HCT116 (cell line): ENCODE data around the gene DCLRE1C. TPM values are rescaled to one million over a fixed set of nuclear protein-coding genes. Genes with fewer than 3 reads are reported as not detected.

ENCODE experiments used
- ATAC-seq: fragments of 200-7000 bp; cut with Tn5 transposase; 2 replicates; pipeline ENCODE4 v1.9.1; 2020; ENCODE audit warnings: mild to moderate bottlenecking, moderate library complexity
- BruUV-seq: library from RNA; stranded (reverse); fragments of 400-500 nt; replicated peaks from 2 replicates; lab custom pipeline; 2021; lab: Mats Ljungman, UMichigan
- CTCF ChIA-PET: fragments of 300-600 bp; sonication (Branson Sonifier 250); formaldehyde crosslinking; loops from one replicate; lab custom pipeline; 2021; ENCODE audit warnings: antibody characterized with exemption; lab: Charles Lee
- POLR2A ChIA-PET: fragments of 300-600, 350-600 bp; sonication (Branson Sonifier 250); formaldehyde crosslinking; loops from one replicate; lab custom pipeline; 2021; ENCODE audit warnings: antibody characterized with exemption; lab: Charles Lee
- RAD21 ChIA-PET, 2 experiments: fragments of 300-600 bp; sonication (Branson Sonifier 250); formaldehyde crosslinking; loops; one replicate each; lab custom pipeline; 2023; ENCODE audit warnings: low total read pairs in 2 of 2; ENCODE audit not compliant: uncharacterized antibody in 2 of 2, unreplicated experiment in 2 of 2, low non-redundant PET in 1 of 2; lab: Charles Lee
- DNase-seq: peaks from one replicate; pipeline ENCODE4 v3.0.0-alpha.2; 2010; ENCODE audit warnings: low read depth, low spot score
- H2AFZ ChIP-seq: fragments of 200-600 bp; shearing (Covaris generic), sonication (generic); 2 replicates; pipeline ENCODE4 v1.6.1; 2017; ENCODE audit warnings: low read depth, mixed run types, mixed read lengths, antibody characterized with exemption, low read length; ENCODE audit not compliant: poor library complexity, severe bottlenecking
- H3K27ac ChIP-seq: 2 replicates; pipeline ENCODE4 v1.5.1; 2012; ENCODE audit warnings: low read depth, low read length
- H3K27me3 ChIP-seq: fragments of 200-600 bp; sonication (generic); 2 replicates; pipeline ENCODE4 v1.6.1; 2016; ENCODE audit warnings: mixed run types, low read length, mixed read lengths; ENCODE audit not compliant: insufficient read depth
- H3K36me3 ChIP-seq, 2 experiments: fragments of 200-500 bp in 1 of 2; fragments of 200-600 bp in 1 of 2; sonication (Bioruptor generic) in 1 of 2; sonication (generic) in 1 of 2; 2 replicates each; pipeline versions ENCODE4 v1.5.1 to v1.6.1; 2014 to 2016; ENCODE audit warnings: low read length in 2 of 2, inconsistent platforms in 1 of 2, mixed read lengths in 1 of 2, mixed run types in 1 of 2; ENCODE audit not compliant: insufficient read depth in 2 of 2, control insufficient read depth in 1 of 2
- H3K4me1 ChIP-seq, 2 experiments: fragments of 200-600 bp in 1 of 2; sonication (generic) in 1 of 2; 2 replicates each; pipeline versions ENCODE4 v1.5.1 to v1.6.1; 2012 to 2017; ENCODE audit warnings: low read length in 2 of 2, inconsistent platforms in 1 of 2, mild to moderate bottlenecking in 1 of 2, mixed read lengths in 1 of 2, mixed run types in 1 of 2, moderate library complexity in 1 of 2; ENCODE audit not compliant: insufficient read depth in 2 of 2, control insufficient read depth in 1 of 2
- H3K4me2 ChIP-seq: fragments of 200-600 bp; sonication (generic); 2 replicates; pipeline ENCODE4 v1.6.1; 2017; ENCODE audit warnings: mixed run types, low read length, mixed read lengths
- H3K4me3 ChIP-seq, 2 experiments: fragments of 200-600 bp in 1 of 2; sonication (generic) in 1 of 2; replicated peaks in 1 of 2; 2 replicates each; pipeline ENCODE4 v1.5.1; 2011 to 2016; ENCODE audit warnings: low read length in 2 of 2, control low read depth in 1 of 2, low read depth in 1 of 2, mild to moderate bottlenecking in 1 of 2, mixed read lengths in 1 of 2, mixed run types in 1 of 2
- H3K79me2 ChIP-seq: fragments of 200-600 bp; sonication (generic); 2 replicates; pipeline ENCODE4 v1.6.1; 2017; ENCODE audit warnings: mild to moderate bottlenecking, mixed run types, low read length, moderate library complexity, mixed read lengths; ENCODE audit not compliant: insufficient read depth
- H3K9ac ChIP-seq: fragments of 200-600 bp; sonication (generic); 2 replicates; pipeline ENCODE4 v1.6.1; 2016; ENCODE audit warnings: low read length, mixed read lengths
- H3K9me2 ChIP-seq: fragments of 200-600 bp; sonication (generic), shearing (Covaris generic); 2 replicates; pipeline ENCODE4 v1.6.1; 2017; ENCODE audit warnings: mixed run types, mild to moderate bottlenecking, moderate library complexity; ENCODE audit not compliant: insufficient read depth
- H3K9me3 ChIP-seq, 2 experiments: fragments of 200-500 bp in 1 of 2; fragments of 200-600 bp in 1 of 2; sonication (Bioruptor generic) in 1 of 2; sonication (generic) in 1 of 2; 2 replicates each; pipeline ENCODE4 v1.6.1; 2014 to 2017; ENCODE audit warnings: low read length in 2 of 2, mixed read lengths in 2 of 2, inconsistent platforms in 1 of 2, low read depth in 1 of 2, mild to moderate bottlenecking in 1 of 2, mixed run types in 1 of 2, moderate library complexity in 1 of 2; ENCODE audit not compliant: control insufficient read depth in 1 of 2, insufficient read depth in 1 of 2
- H4K20me1 ChIP-seq: fragments of 200-600 bp; sonication (generic), shearing (Covaris generic); 2 replicates; pipeline ENCODE4 v1.6.1; 2017; ENCODE audit warnings: mixed run types, mild to moderate bottlenecking, moderate library complexity; ENCODE audit not compliant: insufficient read depth
- ATF3 ChIP-seq: IDR thresholded peaks from 2 replicates; pipeline ENCODE4 v1.6.1; 2012
- CEBPB ChIP-seq: IDR thresholded peaks from 2 replicates; pipeline ENCODE4 v1.6.1; 2012; ENCODE audit warnings: low read depth
- ELF1 ChIP-seq: IDR thresholded peaks from 2 replicates; pipeline ENCODE4 v1.6.1; 2012; ENCODE audit warnings: low read depth, borderline replicate concordance
- FOSL1 ChIP-seq: IDR thresholded peaks from 2 replicates; pipeline ENCODE4 v1.6.1; 2012; ENCODE audit warnings: low read depth
- JUND ChIP-seq: IDR thresholded peaks from 2 replicates; pipeline ENCODE4 v1.6.1; 2012
- POLR2A ChIP-seq: IDR thresholded peaks from 2 replicates; pipeline ENCODE4 v1.7.0; 2011; ENCODE audit warnings: borderline replicate concordance; ENCODE audit not compliant: insufficient read depth, insufficient read length; ENCODE audit errors: extremely low read depth
- RAD21 ChIP-seq: IDR thresholded peaks from 2 replicates; pipeline ENCODE4 v1.6.1; 2012; ENCODE audit warnings: low read depth, mild to moderate bottlenecking
- YY1 ChIP-seq: IDR thresholded peaks from 2 replicates; pipeline ENCODE4 v1.6.1; 2011; ENCODE audit warnings: low read length, low read depth, moderate library complexity, mild to moderate bottlenecking; ENCODE audit not compliant: insufficient replicate concordance; ENCODE audit errors: extremely low read depth
- ZFX ChIP-seq: fragments of 450-650 bp; IDR thresholded peaks from 2 replicates; pipeline ENCODE4 v1.6.1; 2017
- intact Hi-C: fragments of 100-400 bp; cut with micrococcal nuclease; formaldehyde crosslinking; loops from 2 replicates; pipeline ENCODE4 v1.10.0; 2022
- total RNA-seq: library from RNA; stranded (reverse); gene quantifications from one replicate; pipeline ENCODE4 v1.2.1, GENCODE V29; 2021; ENCODE audit not compliant: unreplicated experiment

The DCLRE1C gene
- total RNA-seq, 1 experiment from 2014 or later = 14.5 TPM

DNA sequence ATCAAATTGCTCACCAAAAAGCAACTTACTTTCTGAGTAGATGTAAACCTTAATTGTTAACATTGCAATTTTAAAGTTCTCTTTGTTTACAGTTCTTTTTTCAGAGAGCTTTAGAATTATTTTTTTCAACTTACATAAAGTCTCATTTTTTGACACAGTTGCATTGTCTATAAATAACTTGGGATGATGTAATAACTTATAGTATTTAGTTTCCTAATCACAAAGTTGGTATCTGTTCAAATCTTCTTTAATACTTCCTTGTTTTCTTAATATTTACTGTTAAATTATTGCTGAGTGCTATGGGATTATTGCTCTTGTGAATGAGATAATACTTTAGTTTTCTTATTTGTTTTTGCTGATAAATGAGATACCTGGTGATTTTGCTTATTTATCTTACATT is 94.1 kb downstream of the DCLRE1C start:
- ChIA-PET CTCF (no interaction called here), RAD21 (no interaction called here), POLR2A (no interaction called here)
- H3K4me1 ChIP-seq = no peaks in the 10 kb centered on the region
- H3K9me2 ChIP-seq = no peaks in the 10 kb centered on the region
- no peak overlapping the region for H3K4me3 ChIP-seq
- H4K20me1 ChIP-seq = no peaks in the 10 kb centered on the region
- peaks cover 0 to 8% of the 10 kb centered on the region in 2 experiments; a peak in 2 of 4 replicates for H3K36me3 ChIP-seq
- H3K27me3 ChIP-seq = no peaks in the 10 kb centered on the region
- H3K27ac ChIP-seq = no peak overlapping the region
- H3K9me3 ChIP-seq = no peaks in the 10 kb centered on the region
- no peak overlapping the region for H3K4me2 ChIP-seq
- no peak for TF ChIP-seq CEBPB
- TF ChIP-seq FOSL1 = no peak
- TF ChIP-seq YY1 = no peak
- TF ChIP-seq ZFX = no peak
- TF ChIP-seq RAD21 = no peak
- no peak overlapping the region for H3K9ac ChIP-seq
- H3K79me2 ChIP-seq = no peaks in the 10 kb centered on the region; the same call in 1 of the 2 replicates
- ATAC-seq = no peak
- BruUV-seq = no TSS peak
- H2AFZ ChIP-seq = no peak overlapping the region
- DNase-seq = no peak
- intact Hi-C loops = no loop called here

DNA sequence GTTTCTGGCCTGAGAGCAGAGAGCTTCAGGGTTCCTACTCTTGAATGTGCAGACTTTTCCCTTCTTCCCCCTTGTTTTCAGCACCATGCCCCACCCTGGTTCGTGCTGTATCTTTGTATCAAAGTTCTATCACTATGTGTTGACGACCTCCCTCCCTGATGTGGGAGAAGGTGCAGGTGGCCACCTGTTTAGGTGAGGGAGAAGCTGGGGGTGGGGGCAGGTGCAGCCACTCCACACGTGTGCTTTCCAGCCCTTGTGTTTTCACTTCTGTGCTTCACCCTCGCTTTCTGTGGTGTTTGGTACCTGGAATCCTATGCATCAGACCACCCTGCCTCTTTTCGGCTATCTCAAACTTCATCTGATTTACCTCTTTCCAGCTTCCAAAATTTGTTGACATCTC is 94.9 kb downstream of the DCLRE1C start:
- DNase-seq (no peak), ATAC-seq (no peak)
- POLR2A ChIA-PET = no interaction called here
- Histone ChIP-seq H2AFZ (no peak overlapping the region), H3K4me1 (no peaks in the 10 kb centered on the region), H3K4me2 (no peak overlapping the region), H3K9ac (no peak overlapping the region), H3K36me3 (peaks cover 0 to 12% of the 10 kb centered on the region in 2 experiments; a peak in 2 of 4 replicates), H3K79me2 (no peaks in the 10 kb centered on the region; the same call in 1 of the 2 replicates), H3K4me3 (no peak overlapping the region), H3K9me3 (no peaks in the 10 kb centered on the region), H3K9me2 (no peaks in the 10 kb centered on the region), H3K27me3 (no peaks in the 10 kb centered on the region), H3K27ac (no peak overlapping the region), H4K20me1 (no peaks in the 10 kb centered on the region)
- RAD21 ChIA-PET = no interaction called here
- intact Hi-C loops = no loop called here
- no TSS peak for BruUV-seq
- CTCF ChIA-PET = interaction anchor here (0.6 kb wide), 1 partner anchor 11 kb away, joined by 3 read pairs; no protein-coding TSS in a partner anchor
- TF ChIP-seq ELF1 = no peak
- no peak for TF ChIP-seq ATF3
- TF ChIP-seq FOSL1 = no peak
- TF ChIP-seq POLR2A = no peak
- no peak for TF ChIP-seq RAD21
- TF ChIP-seq JUND = no peak
- TF ChIP-seq, all 23 proteins: peak for 0
